ENCODE measurements around the gene CIPC. TPM values are rescaled to one million over a fixed set of nuclear protein-coding genes. Genes with fewer than 3 reads are reported as not detected.

Gene CIPC
- total RNA-seq, 1 donor from 2014 or later: 22.5 TPM

- peaks cover 33% of the 10 kb centered on the region for H3K4me1 Mint-ChIP-seq
- H3K79me2 ChIP-seq (ENCODE audit: low read depth): no peaks in the 10 kb centered on the region
- no peaks in the 10 kb centered on the region for H3K36me3 ChIP-seq
- no peaks in the 10 kb centered on the region for H3K9me3 Mint-ChIP-seq
- peak overlapping the region; percentile 48 for H2AFZ ChIP-seq (replicated peaks)
- DNase-seq (ENCODE audit: low spot score): peak; percentile 67
- TF ChIP-seq EZH2phosphoT487 (IDR thresholded peaks at IDR 0.05): no peak
- peak; percentile 77 for TF ChIP-seq CTCF (IDR thresholded peaks at IDR 0.05)
- no peak overlapping the region for H3K27ac ChIP-seq
- H3K9ac ChIP-seq: no peak overlapping the region
- H3K36me3 Mint-ChIP-seq: no peaks in the 10 kb centered on the region
- H4K20me1 ChIP-seq (ENCODE audit: low read depth): no peaks in the 10 kb centered on the region
- no peaks in the 10 kb centered on the region for H3K9me3 ChIP-seq (ENCODE audit: low read depth)
- peaks cover 12% of the 10 kb centered on the region for H3K4me1 ChIP-seq
- H3K4me2 ChIP-seq: no peak overlapping the region
- peaks cover 13% of the 10 kb centered on the region for H3F3A ChIP-seq (ENCODE audit: low read depth)
- H3K4me3 Mint-ChIP-seq: no peak overlapping the region
- peaks cover 12% of the 10 kb centered on the region for H3K27me3 ChIP-seq
- no peak overlapping the region for H3K27ac Mint-ChIP-seq
- no peak overlapping the region for H3K4me3 ChIP-seq
- H3K27me3 Mint-ChIP-seq (ENCODE audit: insufficient read depth, low read depth): peaks cover 29% of the 10 kb centered on the region
Observed at GRCh38 chr14:77151245-77151644, 53.2 kb downstream of the CIPC start.

DNA sequence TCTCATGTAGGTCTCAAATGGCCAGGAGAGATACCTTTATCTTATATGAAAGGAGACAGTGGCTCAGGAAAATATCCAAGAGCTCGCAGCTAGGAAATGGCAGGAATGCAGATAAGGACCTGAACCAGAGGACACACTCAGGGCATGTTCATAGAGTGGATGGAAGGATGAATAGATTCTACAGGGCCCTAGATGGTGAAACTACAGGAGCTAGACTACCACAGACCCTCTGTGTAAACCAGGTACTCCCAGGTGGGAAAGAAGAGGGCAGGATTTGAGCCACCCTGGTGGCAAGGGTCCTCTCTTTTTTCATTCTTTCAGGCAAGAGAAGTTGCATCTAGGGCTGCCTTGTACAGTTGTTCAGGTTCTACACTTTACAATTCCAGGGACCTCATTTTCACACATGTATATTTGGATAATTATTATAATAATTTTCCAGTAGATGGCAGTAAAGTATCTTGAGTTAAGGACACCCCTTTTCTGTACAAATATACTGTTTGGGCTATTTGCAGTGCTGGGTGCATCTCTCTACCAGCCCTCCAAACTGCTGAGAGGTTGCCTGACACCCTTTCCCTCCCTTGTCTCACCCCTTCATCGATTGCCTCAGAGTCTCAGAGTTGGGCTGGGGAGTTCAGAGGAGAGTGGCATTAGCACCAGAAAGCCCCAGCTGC is 54.0 kb downstream of the CIPC start:
- no peaks in the 10 kb centered on the region for H3K36me3 Mint-ChIP-seq
- peaks cover 12% of the 10 kb centered on the region for H3K4me1 ChIP-seq
- H3K79me2 ChIP-seq (ENCODE audit: low read depth): no peaks in the 10 kb centered on the region
- H3K9me3 Mint-ChIP-seq: no peaks in the 10 kb centered on the region
- H3K27ac Mint-ChIP-seq: no peak overlapping the region
- no peak overlapping the region for H3K9ac ChIP-seq
- H3K4me1 Mint-ChIP-seq: peaks cover 26% of the 10 kb centered on the region
- no peaks in the 10 kb centered on the region for H3K9me3 ChIP-seq (ENCODE audit: low read depth)
- DNase-seq (ENCODE audit: low spot score): no peak
- H3K4me3 ChIP-seq: no peak overlapping the region
- H3K4me3 Mint-ChIP-seq: no peak overlapping the region
- H3F3A ChIP-seq (ENCODE audit: low read depth): peaks cover 13% of the 10 kb centered on the region
- H3K4me2 ChIP-seq: no peak overlapping the region
- H3K27me3 ChIP-seq: peaks cover 4% of the 10 kb centered on the region
- no peaks in the 10 kb centered on the region for H3K36me3 ChIP-seq
- H4K20me1 ChIP-seq (ENCODE audit: low read depth): no peaks in the 10 kb centered on the region
- peak; percentile 21 for TF ChIP-seq CTCF (IDR thresholded peaks at IDR 0.05)
- no peak for TF ChIP-seq EZH2 (IDR thresholded peaks at IDR 0.05)
- H2AFZ ChIP-seq (replicated peaks): peak overlapping the region; percentile 48
- peaks cover 24% of the 10 kb centered on the region for H3K27me3 Mint-ChIP-seq (ENCODE audit: insufficient read depth, low read depth)
- no peak overlapping the region for H3K27ac ChIP-seq

- H3K27ac ChIP-seq: no peak overlapping the region
Observed at GRCh38 chr14:77153802-77154201, 55.7 kb downstream of the CIPC start.

More at GRCh38 chr14:77153802-77154201, 55.7 kb downstream of the CIPC start:
- no peak overlapping the region for H2AFZ ChIP-seq (replicated peaks)
- peaks cover 25% of the 10 kb centered on the region for H3K4me1 ChIP-seq
- peaks cover 23% of the 10 kb centered on the region for H3F3A ChIP-seq (ENCODE audit: low read depth)
- no peaks in the 10 kb centered on the region for H4K20me1 ChIP-seq (ENCODE audit: low read depth)
- DNase-seq (ENCODE audit: low spot score): no peak
- H3K36me3 ChIP-seq: no peaks in the 10 kb centered on the region
- Mint-ChIP-seq H3K36me3 (no peaks in the 10 kb centered on the region), H3K27me3 (ENCODE audit: insufficient read depth, low read depth) (peaks cover 28% of the 10 kb centered on the region), H3K27ac (no peak overlapping the region), H3K4me3 (peak overlapping the region; percentile 33), H3K9me3 (no peaks in the 10 kb centered on the region), H3K4me1 (peaks cover 38% of the 10 kb centered on the region)
- H3K9ac ChIP-seq: no peak overlapping the region
- no peak overlapping the region for H3K4me3 ChIP-seq
- no peaks in the 10 kb centered on the region for H3K9me3 ChIP-seq (ENCODE audit: low read depth)
- TF ChIP-seq EZH2 (IDR thresholded peaks at IDR 0.05) (no peak), EZH2phosphoT487 (IDR thresholded peaks at IDR 0.05) (no peak), CTCF (IDR thresholded peaks at IDR 0.05) (no peak)
- no peak overlapping the region for H3K4me2 ChIP-seq
- H3K79me2 ChIP-seq (ENCODE audit: low read depth): no peaks in the 10 kb centered on the region
- H3K27me3 ChIP-seq: no peaks in the 10 kb centered on the region

All from neural progenitor cell (in vitro differentiated cells).